Stomach (tissue), 4 donors: ENCODE measurements around the gene LCN1.

Experiments used
- EP300 ChIP-seq: sonication (generic); formaldehyde crosslinking; IDR thresholded peaks from one replicate; pipeline ENCODE4 v1.6.1; 2017; ENCODE audit warnings: antibody characterized with exemption
- POLR2A ChIP-seq, 4 donors: fragments of 450-650 bp; IDR thresholded peaks; one replicate each; pipeline ENCODE4 v1.6.1; 2016; ENCODE audit warnings: antibody characterized with exemption in 4 of 4, control low read depth in 2 of 4, mild to moderate bottlenecking in 1 of 4, moderate library complexity in 1 of 4
- POLR2AphosphoS5 ChIP-seq, 3 donors: sonication (generic); formaldehyde crosslinking; IDR thresholded peaks; one replicate each; pipeline ENCODE4 v1.6.1; 2016; ENCODE audit warnings: antibody characterized with exemption in 3 of 3
- TF ChIP-seq, protein P1 (sequence below), 7 experiments: fragments of 450-650 bp in 4 of 7; fragments of 200-600 bp in 3 of 7; sonication (generic) in 3 of 7; IDR thresholded peaks; one replicate each; pipeline ENCODE4 v1.5.1; 2016 to 2019; ENCODE audit warnings: antibody characterized with exemption in 7 of 7, control low read depth in 2 of 7, mild to moderate bottlenecking in 1 of 7

- TF ChIP-seq, protein P1, sequence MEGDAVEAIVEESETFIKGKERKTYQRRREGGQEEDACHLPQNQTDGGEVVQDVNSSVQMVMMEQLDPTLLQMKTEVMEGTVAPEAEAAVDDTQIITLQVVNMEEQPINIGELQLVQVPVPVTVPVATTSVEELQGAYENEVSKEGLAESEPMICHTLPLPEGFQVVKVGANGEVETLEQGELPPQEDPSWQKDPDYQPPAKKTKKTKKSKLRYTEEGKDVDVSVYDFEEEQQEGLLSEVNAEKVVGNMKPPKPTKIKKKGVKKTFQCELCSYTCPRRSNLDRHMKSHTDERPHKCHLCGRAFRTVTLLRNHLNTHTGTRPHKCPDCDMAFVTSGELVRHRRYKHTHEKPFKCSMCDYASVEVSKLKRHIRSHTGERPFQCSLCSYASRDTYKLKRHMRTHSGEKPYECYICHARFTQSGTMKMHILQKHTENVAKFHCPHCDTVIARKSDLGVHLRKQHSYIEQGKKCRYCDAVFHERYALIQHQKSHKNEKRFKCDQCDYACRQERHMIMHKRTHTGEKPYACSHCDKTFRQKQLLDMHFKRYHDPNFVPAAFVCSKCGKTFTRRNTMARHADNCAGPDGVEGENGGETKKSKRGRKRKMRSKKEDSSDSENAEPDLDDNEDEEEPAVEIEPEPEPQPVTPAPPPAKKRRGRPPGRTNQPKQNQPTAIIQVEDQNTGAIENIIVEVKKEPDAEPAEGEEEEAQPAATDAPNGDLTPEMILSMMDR (IDR thresholded peaks at IDR 0.05) = no peak
- TF ChIP-seq POLR2A (IDR thresholded peaks at IDR 0.05) = no peak
- TF ChIP-seq EP300 = no peak
- TF ChIP-seq POLR2AphosphoS5 (IDR thresholded peaks at IDR 0.05) = no peak
Measured at GRCh38 chr9:135503371-135504261, 17.6 kb upstream of the LCN1 start.
